ENCODE measurements around the gene GRID1.

GRID1 gene

GRCh38 chr10:86353506-86354485, 12.8 kb downstream of the GRID1 start:
- DNase-seq (ENCODE audit: low spot score), result no peak

GRCh38 chr10:86350897-86351296, 15.7 kb downstream of the GRID1 start:
- no peak for DNase-seq (ENCODE audit: low spot score)

GRCh38 chr10:86349940-86350630, 16.5 kb downstream of the GRID1 start:
- no peak for DNase-seq (ENCODE audit: low spot score)

- no peak for DNase-seq (ENCODE audit: low spot score)
Measured at GRCh38 chr10:86349474-86349873, 17.1 kb downstream of the GRID1 start.

GRCh38 chr10:86348321-86349210, 18.0 kb downstream of the GRID1 start:
- DNase-seq (ENCODE audit: low spot score), result no peak

GRCh38 chr10:86347856-86348255, 18.7 kb downstream of the GRID1 start:
- no peak for DNase-seq (ENCODE audit: low spot score)

- no peak for DNase-seq (ENCODE audit: low spot score)
Measured at GRCh38 chr10:86346799-86347665, 19.6 kb downstream of the GRID1 start.

- no peak for DNase-seq (ENCODE audit: low spot score)
Measured at GRCh38 chr10:86345859-86346798, 20.5 kb downstream of the GRID1 start.

- DNase-seq (ENCODE audit: low spot score), result no peak
Measured at GRCh38 chr10:86345296-86345858, 21.2 kb downstream of the GRID1 start.

- no peak for DNase-seq (ENCODE audit: low spot score)
Measured at GRCh38 chr10:86344714-86345161, 21.9 kb downstream of the GRID1 start.

GRCh38 chr10:86344281-86344680, 22.3 kb downstream of the GRID1 start:
- no peak for DNase-seq (ENCODE audit: low spot score)

- no peak for DNase-seq (ENCODE audit: low spot score)
Measured at GRCh38 chr10:86343761-86344160, 22.8 kb downstream of the GRID1 start.

GRCh38 chr10:86342111-86342863, 24.3 kb downstream of the GRID1 start:
- DNase-seq (ENCODE audit: low spot score), result no peak

GRCh38 chr10:86341361-86341811, 25.2 kb downstream of the GRID1 start:
- no peak for DNase-seq (ENCODE audit: low spot score)

- no peak for DNase-seq (ENCODE audit: low spot score)
Measured at GRCh38 chr10:86340991-86341260, 25.7 kb downstream of the GRID1 start.

GRCh38 chr10:86340176-86340990, 26.2 kb downstream of the GRID1 start:
- no peak for DNase-seq (ENCODE audit: low spot score)

GRCh38 chr10:86339226-86339865, 27.2 kb downstream of the GRID1 start:
- no peak for DNase-seq (ENCODE audit: low spot score)

Data from AG08396 (cell line).